Esophagus squamous epithelium (tissue), 5 donors: ENCODE data around the gene CCDC102A. TPM values are rescaled to one million over a fixed set of nuclear protein-coding genes. Genes with fewer than 3 reads are reported as not detected.
A peak's percentile ranks its signal among the peaks of the same experiment; 100 is the strongest.

Experiments
- DNase-seq: peaks from one replicate; lab custom pipeline; 2025; lab: John Stamatoyannopoulos, UW
- H3K27ac ChIP-seq, 4 donors: fragments of 200-600 bp; sonication (generic); one replicate each; pipeline ENCODE4 v1.5.1; 2016 to 2019; ENCODE audit warnings: mild to moderate bottlenecking in 1 of 4
- H3K27me3 ChIP-seq, 4 donors: fragments of 200-600 bp; sonication (generic); 1 replicate in 3 of 4; 2 replicates in 1 of 4; pipeline versions ENCODE4 v1.5.1 to v1.6.0; 2017 to 2021; ENCODE audit warnings: antibody characterized with exemption in 1 of 4
- H3K36me3 ChIP-seq, 3 donors: fragments of 200-600 bp; sonication (generic); one replicate each; pipeline ENCODE4 v1.5.1; 2016 to 2019
- H3K4me1 ChIP-seq, 3 donors: fragments of 200-600 bp; sonication (generic); one replicate each; pipeline ENCODE4 v1.5.1; 2017 to 2019
- H3K4me3 ChIP-seq, 4 donors: fragments of 200-600 bp; sonication (generic); 1 replicate in 3 of 4; 2 replicates in 1 of 4; pipeline ENCODE4 v1.5.1; 2016 to 2019; ENCODE audit warnings: mild to moderate bottlenecking in 2 of 4, moderate library complexity in 1 of 4
- H3K9me3 ChIP-seq, 3 donors: fragments of 200-600 bp; sonication (generic); one replicate each; pipeline ENCODE4 v1.5.1; 2016 to 2019
- POLR2A ChIP-seq, 4 donors: fragments of 450-650 bp; IDR thresholded peaks; one replicate each; pipeline ENCODE4 v1.6.1; 2017; ENCODE audit warnings: antibody characterized with exemption in 4 of 4, mild to moderate bottlenecking in 4 of 4, moderate library complexity in 3 of 4
- WGBS, 2 donors: methylation state at CpG; one replicate each; pipeline ENCODE4 v1.1.5; 2018; 5-methylcytosine and 5-hydroxymethylcytosine counted together
- intact Hi-C: fragments of 100-400 bp; cut with DNase I; formaldehyde crosslinking; loops from one replicate; pipeline ENCODE4 v1.15.0; 2022
- total RNA-seq, 4 donors: library from RNA; depleted of rRNA; stranded (reverse); fragments of >200 nt; gene quantifications; one replicate each; pipeline ENCODE4 v1.1.0, GENCODE V29; 2016
- TF ChIP-seq, protein P1 (sequence below), 6 experiments: fragments of 450-650 bp in 4 of 6; fragments of 200-600 bp in 2 of 6; sonication (generic) in 2 of 6; IDR thresholded peaks; one replicate each; pipeline ENCODE4 v1.5.1; 2016 to 2019; ENCODE audit warnings: antibody characterized with exemption in 6 of 6, mild to moderate bottlenecking in 4 of 6, moderate library complexity in 4 of 6
- donor health status: DM: yes; HTN: yes; CAD: no.

Gene CCDC102A
- total RNA-seq, 4 donors from 2014 or later = 3.5 to 10.9 (median 6.9) TPM

DNA sequence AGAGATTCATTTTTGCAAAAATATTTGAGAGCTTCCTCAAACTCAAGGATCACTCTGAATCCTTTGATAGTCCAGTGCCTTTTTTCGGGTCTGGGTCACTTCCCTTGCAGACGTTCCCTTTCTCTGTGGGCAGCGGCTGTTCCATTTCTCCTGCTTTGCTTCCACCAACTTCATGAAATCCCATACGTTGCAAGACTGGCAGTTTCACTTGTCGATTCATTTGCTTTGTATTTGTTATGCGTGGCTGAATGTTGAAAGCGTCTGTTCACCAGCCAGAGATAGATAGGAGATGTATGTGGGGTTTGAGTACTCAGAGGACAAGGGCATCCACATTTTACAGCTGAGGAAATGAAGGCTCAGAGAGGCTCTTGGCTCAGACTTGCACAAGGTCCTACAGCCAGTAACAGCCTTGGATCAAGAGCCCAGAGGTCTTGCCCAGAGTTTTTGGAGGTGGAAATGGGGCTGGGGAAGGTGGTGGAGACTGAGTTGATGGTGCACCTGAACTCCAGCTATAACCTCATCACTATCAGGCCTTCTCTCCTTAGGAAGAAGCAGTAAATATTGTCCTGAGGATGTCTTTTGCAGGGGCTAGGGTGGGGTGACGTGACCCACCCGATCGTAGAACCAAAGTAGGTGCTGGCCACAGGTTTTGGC is 1.3 kb upstream of the CCDC102A start:
- H3K9me3 ChIP-seq = no peaks in the 10 kb centered on the region
- intact Hi-C loops = no loop called here
- H3K36me3 ChIP-seq = no peaks in the 10 kb centered on the region
- DNase-seq = no peak
- H3K4me3 ChIP-seq = peak overlapping the region in 1 of 4 donors; percentile 83
- peak overlapping the region in 2 of 4 donors; percentile 94 to 96 for H3K27ac ChIP-seq
- TF ChIP-seq, protein P1, sequence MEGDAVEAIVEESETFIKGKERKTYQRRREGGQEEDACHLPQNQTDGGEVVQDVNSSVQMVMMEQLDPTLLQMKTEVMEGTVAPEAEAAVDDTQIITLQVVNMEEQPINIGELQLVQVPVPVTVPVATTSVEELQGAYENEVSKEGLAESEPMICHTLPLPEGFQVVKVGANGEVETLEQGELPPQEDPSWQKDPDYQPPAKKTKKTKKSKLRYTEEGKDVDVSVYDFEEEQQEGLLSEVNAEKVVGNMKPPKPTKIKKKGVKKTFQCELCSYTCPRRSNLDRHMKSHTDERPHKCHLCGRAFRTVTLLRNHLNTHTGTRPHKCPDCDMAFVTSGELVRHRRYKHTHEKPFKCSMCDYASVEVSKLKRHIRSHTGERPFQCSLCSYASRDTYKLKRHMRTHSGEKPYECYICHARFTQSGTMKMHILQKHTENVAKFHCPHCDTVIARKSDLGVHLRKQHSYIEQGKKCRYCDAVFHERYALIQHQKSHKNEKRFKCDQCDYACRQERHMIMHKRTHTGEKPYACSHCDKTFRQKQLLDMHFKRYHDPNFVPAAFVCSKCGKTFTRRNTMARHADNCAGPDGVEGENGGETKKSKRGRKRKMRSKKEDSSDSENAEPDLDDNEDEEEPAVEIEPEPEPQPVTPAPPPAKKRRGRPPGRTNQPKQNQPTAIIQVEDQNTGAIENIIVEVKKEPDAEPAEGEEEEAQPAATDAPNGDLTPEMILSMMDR (IDR thresholded peaks at IDR 0.05) = no peak
- TF ChIP-seq POLR2A (IDR thresholded peaks at IDR 0.05) = no peak
- peaks cover 45 to 70% (median 45%) of the 10 kb centered on the region in 3 donors for H3K4me1 ChIP-seq
- H3K27me3 ChIP-seq = no peaks in the 10 kb centered on the region
- WGBS, 2 donors = 51 to 62% methylated on average over 9 to 10 of the region's 10 CpGs

DNA sequence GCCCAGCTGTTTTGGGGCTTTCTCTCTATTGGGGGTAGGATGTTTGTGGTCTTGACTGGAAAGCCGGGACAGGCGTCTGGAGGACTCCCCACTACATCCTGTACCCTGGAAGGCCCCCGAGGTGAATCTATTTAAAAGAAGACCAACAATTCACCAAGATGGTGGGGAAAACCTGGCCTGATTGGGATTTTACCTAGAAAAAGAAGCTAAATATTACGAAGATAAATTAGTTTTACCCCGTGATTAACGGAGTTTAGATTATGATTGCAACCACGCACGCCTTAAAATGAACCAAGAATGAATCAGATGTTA is 779 bp upstream of the CCDC102A start:
- TF ChIP-seq, protein P1 (IDR thresholded peaks at IDR 0.05) = no peak
- TF ChIP-seq POLR2A (IDR thresholded peaks at IDR 0.05) = no peak
- Histone ChIP-seq H3K36me3 (no peaks in the 10 kb centered on the region), H3K27ac (peak overlapping the region; percentile 87 to 96 (median 91)), H3K9me3 (no peaks in the 10 kb centered on the region), H3K4me1 (peaks cover 47 to 75% (median 51%) of the 10 kb centered on the region in 3 donors), H3K4me3 (peak overlapping the region; percentile 83 to 99 (median 92)), H3K27me3 (no peaks in the 10 kb centered on the region)
- 17 to 26% methylated on average over 8 of the region's 8 CpGs for WGBS, 2 donors
- intact Hi-C loops = no loop called here
- DNase-seq = no peak

DNA sequence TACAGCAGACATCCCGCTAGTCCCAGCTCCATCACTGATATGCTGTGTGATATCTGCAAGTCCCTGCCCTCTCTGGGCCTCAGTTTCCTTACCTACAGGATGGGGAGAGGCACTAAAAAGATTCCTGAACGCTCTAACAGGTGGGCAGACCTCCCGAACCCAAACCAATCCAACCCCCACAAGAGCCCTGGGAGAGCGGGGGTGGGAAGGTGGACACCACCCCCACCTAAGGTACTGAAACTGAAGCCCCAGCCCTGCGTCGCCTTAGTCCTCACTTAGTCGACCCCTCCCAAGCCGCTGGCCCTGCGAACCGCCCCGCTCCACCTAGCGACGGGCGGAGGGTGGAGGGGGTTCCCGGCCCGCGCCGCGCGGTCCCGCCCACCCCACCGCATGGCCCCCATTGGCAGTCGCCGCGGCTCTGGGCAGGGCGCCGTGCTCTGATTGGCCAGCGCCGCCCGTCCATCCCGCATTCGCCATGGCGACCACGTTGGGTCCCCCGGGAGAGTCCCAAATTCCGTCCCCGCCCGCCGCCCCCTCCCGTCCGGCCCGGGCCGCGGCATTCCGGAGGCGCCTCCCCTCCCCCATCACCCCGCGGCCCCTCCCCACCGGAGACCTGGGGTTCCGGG is 578 bp downstream of the CCDC102A start:
- Histone ChIP-seq H3K27me3 (no peaks in the 10 kb centered on the region), H3K4me3 (peak overlapping the region; percentile 83 to 99 (median 92)), H3K27ac (peak overlapping the region; percentile 87 to 96 (median 91)), H3K36me3 (no peaks in the 10 kb centered on the region), H3K9me3 (no peaks in the 10 kb centered on the region), H3K4me1 (peaks cover 47 to 75% (median 49%) of the 10 kb centered on the region in 3 donors)
- 0% methylated on average over 1 of the region's 50 CpGs; no CpG with 5 or more reads in 1 of the 2 donors for WGBS, 2 donors
- TF ChIP-seq, protein P1 (IDR thresholded peaks at IDR 0.05) = peak in 1 of 6 experiments; percentile 12
- no peak for TF ChIP-seq POLR2A (IDR thresholded peaks at IDR 0.05)
- intact Hi-C loops = no loop called here
- no peak for DNase-seq

DNA sequence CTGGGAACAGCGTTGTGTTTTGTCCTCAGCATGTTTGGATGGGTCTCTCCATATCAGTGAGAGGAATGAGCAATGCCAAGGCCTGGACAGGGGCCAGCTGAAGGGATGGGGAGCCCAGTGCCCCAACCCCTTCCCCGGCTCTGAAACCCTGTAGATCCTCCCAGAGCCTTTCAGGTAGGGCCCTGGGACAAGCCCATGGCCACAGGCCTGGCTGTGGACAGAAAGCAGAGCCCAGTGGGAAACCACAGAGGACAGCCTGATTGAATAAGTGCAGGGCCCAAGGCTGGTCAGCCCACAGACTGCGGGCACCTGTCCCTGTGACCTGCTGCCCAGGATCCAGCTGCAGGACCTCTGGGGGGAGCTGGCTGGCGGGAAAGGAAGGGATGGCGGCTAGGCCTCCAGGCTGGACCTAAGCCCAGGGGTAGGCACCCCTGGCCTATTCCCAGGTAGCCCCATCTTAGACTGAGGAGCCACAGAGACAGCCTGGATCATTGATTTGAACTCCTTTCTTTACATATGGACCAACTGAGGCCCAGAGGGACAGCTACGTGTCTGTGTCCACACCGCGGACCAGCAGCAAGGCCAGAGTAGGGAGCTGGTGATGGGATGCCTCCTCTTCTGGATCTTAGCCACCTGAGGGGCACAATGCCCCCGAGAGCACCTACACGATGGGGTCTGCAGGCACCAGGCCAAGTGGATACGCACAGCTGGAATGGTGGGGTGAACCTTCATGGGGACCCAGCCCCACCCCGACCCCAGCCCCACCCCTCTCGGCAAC is 1.3 kb downstream of the CCDC102A start:
- Histone ChIP-seq H3K9me3 (no peaks in the 10 kb centered on the region), H3K27ac (peak overlapping the region; percentile 87 to 96 (median 91)), H3K36me3 (no peaks in the 10 kb centered on the region), H3K27me3 (no peaks in the 10 kb centered on the region), H3K4me1 (peaks cover 47 to 76% (median 57%) of the 10 kb centered on the region in 3 donors), H3K4me3 (peak overlapping the region; percentile 83 to 99 (median 92))
- 28 to 68% methylated on average over 3 to 5 of the region's 13 CpGs for WGBS, 2 donors
- TF ChIP-seq POLR2A (IDR thresholded peaks at IDR 0.05) = no peak
- TF ChIP-seq, protein P1 (IDR thresholded peaks at IDR 0.05) = no peak
- intact Hi-C loops = no loop called here
- no peak for DNase-seq
